Activated T-helper 17 cell treated with anti-CD3 and anti-CD28 coated beads, Interleukin-2, amount 50 U/mL, for 72 hours (primary cell): Measurements from ENCODE around the gene CD320. TPM values are rescaled to one million over a fixed set of nuclear protein-coding genes. Genes with fewer than 3 reads are reported as not detected.

Experiments used
- ATAC-seq: fragments of 150-1000 bp; cut with Tn5 transposase; replicated peaks from 2 replicates; pipeline ENCODE4 v1.10.0; 2021; ENCODE audit warnings: mild to moderate bottlenecking, moderate library complexity
- H3K27ac Mint-ChIP-seq: one replicate; pipeline ENCODE4 v1.8.0; 2022; ENCODE audit warnings: mixed read lengths
- H3K27me3 Mint-ChIP-seq: one replicate; pipeline ENCODE4 v1.8.0; 2022; ENCODE audit warnings: mixed read lengths
- H3K36me3 Mint-ChIP-seq: one replicate; pipeline ENCODE4 v1.8.0; 2022; ENCODE audit warnings: low read depth, mild to moderate bottlenecking, mixed read lengths
- H3K4me1 Mint-ChIP-seq: one replicate; pipeline ENCODE4 v1.8.0; 2022; ENCODE audit warnings: mixed read lengths
- H3K4me3 Mint-ChIP-seq: one replicate; pipeline ENCODE4 v1.8.0; 2022; ENCODE audit warnings: mild to moderate bottlenecking, mixed read lengths
- H3K9me3 Mint-ChIP-seq: one replicate; pipeline ENCODE4 v1.8.0; 2022; ENCODE audit warnings: mixed read lengths
- total RNA-seq, 2 donors: library from RNA; stranded (reverse); gene quantifications; one replicate each; pipeline ENCODE4 v1.2.3, GENCODE V29; 2022

Gene CD320
- total RNA-seq, 2 donors from 2014 or later, result 49.0 to 87.8 TPM

GRCh38 chr19:8337728-8338127, 29.6 kb upstream of the CD320 start:
- Mint-ChIP-seq H3K36me3 (no peaks in the 10 kb centered on the region), H3K4me3 (no peak overlapping the region), H3K9me3 (no peaks in the 10 kb centered on the region), H3K4me1 (no peaks in the 10 kb centered on the region), H3K27ac (no peak overlapping the region), H3K27me3 (peaks cover 12% of the 10 kb centered on the region)
- ATAC-seq, result no peak

- no peak overlapping the region for H3K4me3 Mint-ChIP-seq
- no peaks in the 10 kb centered on the region for H3K4me1 Mint-ChIP-seq
- H3K27ac Mint-ChIP-seq, result no peak overlapping the region
- peaks cover 12% of the 10 kb centered on the region for H3K27me3 Mint-ChIP-seq
- ATAC-seq, result no peak
- H3K36me3 Mint-ChIP-seq, result no peaks in the 10 kb centered on the region
- H3K9me3 Mint-ChIP-seq, result no peaks in the 10 kb centered on the region
Observed at GRCh38 chr19:8336660-8337059, 28.5 kb upstream of the CD320 start.

- Mint-ChIP-seq H3K4me3 (peak overlapping the region; percentile 27), H3K36me3 (no peaks in the 10 kb centered on the region), H3K27me3 (peaks cover 12% of the 10 kb centered on the region), H3K9me3 (no peaks in the 10 kb centered on the region), H3K4me1 (no peaks in the 10 kb centered on the region), H3K27ac (no peak overlapping the region)
- no peak for ATAC-seq
Observed at GRCh38 chr19:8336072-8336569, 28.0 kb upstream of the CD320 start.

- H3K27me3 Mint-ChIP-seq, result peaks cover 12% of the 10 kb centered on the region
- no peaks in the 10 kb centered on the region for H3K36me3 Mint-ChIP-seq
- H3K27ac Mint-ChIP-seq, result no peak overlapping the region
- H3K9me3 Mint-ChIP-seq, result no peaks in the 10 kb centered on the region
- peak; percentile 63 for ATAC-seq
- H3K4me1 Mint-ChIP-seq, result no peaks in the 10 kb centered on the region
- H3K4me3 Mint-ChIP-seq, result peak overlapping the region; percentile 27
Observed at GRCh38 chr19:8335343-8336071, 27.3 kb upstream of the CD320 start.

GRCh38 chr19:8334458-8335342, 26.5 kb upstream of the CD320 start:
- H3K9me3 Mint-ChIP-seq, result no peaks in the 10 kb centered on the region
- peak; percentile 67 for ATAC-seq
- H3K4me1 Mint-ChIP-seq, result peaks cover 4% of the 10 kb centered on the region
- H3K27ac Mint-ChIP-seq, result no peak overlapping the region
- H3K36me3 Mint-ChIP-seq, result no peaks in the 10 kb centered on the region
- no peak overlapping the region for H3K4me3 Mint-ChIP-seq
- peaks cover 12% of the 10 kb centered on the region for H3K27me3 Mint-ChIP-seq

- no peaks in the 10 kb centered on the region for H3K9me3 Mint-ChIP-seq
- H3K27me3 Mint-ChIP-seq, result peaks cover 12% of the 10 kb centered on the region
- ATAC-seq, result no peak
- peaks cover 6% of the 10 kb centered on the region for H3K4me1 Mint-ChIP-seq
- H3K4me3 Mint-ChIP-seq, result no peak overlapping the region
- no peak overlapping the region for H3K27ac Mint-ChIP-seq
- H3K36me3 Mint-ChIP-seq, result no peaks in the 10 kb centered on the region
Observed at GRCh38 chr19:8333767-8334457, 25.8 kb upstream of the CD320 start.

GRCh38 chr19:8332976-8333766, 25.0 kb upstream of the CD320 start:
- Mint-ChIP-seq H3K27ac (no peak overlapping the region), H3K4me1 (peaks cover 6% of the 10 kb centered on the region), H3K27me3 (peaks cover 10% of the 10 kb centered on the region), H3K36me3 (no peaks in the 10 kb centered on the region), H3K9me3 (no peaks in the 10 kb centered on the region), H3K4me3 (no peak overlapping the region)
- no peak for ATAC-seq

GRCh38 chr19:8331263-8331845, 23.2 kb upstream of the CD320 start:
- H3K27ac Mint-ChIP-seq, result no peak overlapping the region
- peaks cover 6% of the 10 kb centered on the region for H3K4me1 Mint-ChIP-seq
- H3K9me3 Mint-ChIP-seq, result no peaks in the 10 kb centered on the region
- ATAC-seq, result no peak
- H3K4me3 Mint-ChIP-seq, result no peak overlapping the region
- H3K27me3 Mint-ChIP-seq, result peaks cover 4% of the 10 kb centered on the region
- no peaks in the 10 kb centered on the region for H3K36me3 Mint-ChIP-seq

- peak overlapping the region; percentile 32 for H3K27ac Mint-ChIP-seq
- no peaks in the 10 kb centered on the region for H3K9me3 Mint-ChIP-seq
- H3K4me3 Mint-ChIP-seq, result no peak overlapping the region
- peaks cover 6% of the 10 kb centered on the region for H3K4me1 Mint-ChIP-seq
- H3K36me3 Mint-ChIP-seq, result no peaks in the 10 kb centered on the region
- no peaks in the 10 kb centered on the region for H3K27me3 Mint-ChIP-seq
- ATAC-seq, result no peak
Observed at GRCh38 chr19:8329996-8330395, 21.8 kb upstream of the CD320 start.

- no peaks in the 10 kb centered on the region for H3K9me3 Mint-ChIP-seq
Observed at GRCh38 chr19:8325454-8325853, 17.3 kb upstream of the CD320 start.

GRCh38 chr19:8324186-8325050, 16.3 kb upstream of the CD320 start:
- no peaks in the 10 kb centered on the region for H3K27me3 Mint-ChIP-seq
- peaks cover 5% of the 10 kb centered on the region for H3K4me1 Mint-ChIP-seq
- no peak for ATAC-seq
- peaks cover 48% of the 10 kb centered on the region for H3K36me3 Mint-ChIP-seq
- H3K27ac Mint-ChIP-seq, result no peak overlapping the region
- H3K9me3 Mint-ChIP-seq, result no peaks in the 10 kb centered on the region
- H3K4me3 Mint-ChIP-seq, result no peak overlapping the region

More at GRCh38 chr19:8325454-8325853, 17.3 kb upstream of the CD320 start:
- Mint-ChIP-seq H3K4me3 (no peak overlapping the region), H3K4me1 (peaks cover 6% of the 10 kb centered on the region), H3K27me3 (no peaks in the 10 kb centered on the region), H3K36me3 (peaks cover 38% of the 10 kb centered on the region), H3K27ac (no peak overlapping the region)
- no peak for ATAC-seq

- Mint-ChIP-seq H3K27me3 (no peaks in the 10 kb centered on the region), H3K4me3 (peak overlapping the region; percentile 100), H3K4me1 (peaks cover 5% of the 10 kb centered on the region), H3K27ac (no peak overlapping the region), H3K36me3 (peaks cover 49% of the 10 kb centered on the region), H3K9me3 (no peaks in the 10 kb centered on the region)
- no peak for ATAC-seq
Observed at GRCh38 chr19:8323781-8324185, 15.6 kb upstream of the CD320 start.

- Mint-ChIP-seq H3K9me3 (no peaks in the 10 kb centered on the region), H3K4me1 (peaks cover 5% of the 10 kb centered on the region), H3K36me3 (peaks cover 50% of the 10 kb centered on the region), H3K27ac (peak overlapping the region; percentile 100), H3K4me3 (peak overlapping the region; percentile 100), H3K27me3 (no peaks in the 10 kb centered on the region)
- no peak for ATAC-seq
Observed at GRCh38 chr19:8322638-8322997, 14.5 kb upstream of the CD320 start.
